ENCODE results near the gene SRPK3.

The SRPK3 gene

DNA sequence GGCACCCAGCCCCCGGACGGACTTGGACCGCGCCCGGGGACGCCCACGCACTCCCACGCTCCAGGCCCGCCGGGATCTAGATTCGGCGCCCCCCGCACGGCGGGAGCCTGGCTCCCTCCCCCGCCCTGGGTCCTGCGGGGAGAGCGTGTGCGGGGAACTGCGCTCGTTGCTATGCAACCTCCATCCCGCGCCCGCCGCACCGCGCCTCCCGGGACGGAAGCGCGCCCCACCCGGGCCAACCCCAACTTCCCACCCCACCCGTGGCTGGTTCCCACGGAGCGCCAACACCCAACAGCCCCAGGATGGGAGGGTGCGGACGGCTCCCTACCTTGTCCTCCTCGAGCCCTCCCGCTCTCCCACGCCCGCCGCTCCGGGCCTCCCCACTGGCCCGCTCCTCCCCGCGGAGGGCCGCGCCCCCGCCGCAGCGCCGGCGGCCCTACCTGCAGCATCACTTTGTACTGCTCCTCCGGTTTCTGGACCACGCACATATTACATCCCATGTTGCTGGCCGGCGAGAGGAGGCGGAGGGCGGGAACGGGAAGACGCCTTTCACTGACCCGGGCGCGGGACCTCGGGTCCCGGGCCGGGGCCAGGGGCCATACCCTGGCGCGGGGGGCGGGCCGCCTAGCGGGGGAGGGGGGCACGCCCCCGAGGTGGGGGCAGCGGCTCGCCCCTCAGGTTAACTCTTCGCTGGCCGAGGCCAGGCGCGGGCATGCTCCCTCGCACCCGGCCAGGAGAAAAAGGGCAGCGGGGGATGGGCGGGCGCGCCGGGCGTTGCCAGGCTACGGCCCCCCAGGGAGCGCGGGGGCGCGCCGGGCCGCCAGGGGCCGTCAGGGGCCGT lies 49.2 kb downstream of the SRPK3 start, which contains the start of gene PDZD4:
Gene PDZD4, minus strand, starts transcription at position 746 of the 841 bp plus-strand sequence. Its CDS starts 246 bp downstream, at position 500.
- no peak for DNase-seq (ENCODE audit: low read depth in 2 of 2, low spot score in 1 of 2)

DNA sequence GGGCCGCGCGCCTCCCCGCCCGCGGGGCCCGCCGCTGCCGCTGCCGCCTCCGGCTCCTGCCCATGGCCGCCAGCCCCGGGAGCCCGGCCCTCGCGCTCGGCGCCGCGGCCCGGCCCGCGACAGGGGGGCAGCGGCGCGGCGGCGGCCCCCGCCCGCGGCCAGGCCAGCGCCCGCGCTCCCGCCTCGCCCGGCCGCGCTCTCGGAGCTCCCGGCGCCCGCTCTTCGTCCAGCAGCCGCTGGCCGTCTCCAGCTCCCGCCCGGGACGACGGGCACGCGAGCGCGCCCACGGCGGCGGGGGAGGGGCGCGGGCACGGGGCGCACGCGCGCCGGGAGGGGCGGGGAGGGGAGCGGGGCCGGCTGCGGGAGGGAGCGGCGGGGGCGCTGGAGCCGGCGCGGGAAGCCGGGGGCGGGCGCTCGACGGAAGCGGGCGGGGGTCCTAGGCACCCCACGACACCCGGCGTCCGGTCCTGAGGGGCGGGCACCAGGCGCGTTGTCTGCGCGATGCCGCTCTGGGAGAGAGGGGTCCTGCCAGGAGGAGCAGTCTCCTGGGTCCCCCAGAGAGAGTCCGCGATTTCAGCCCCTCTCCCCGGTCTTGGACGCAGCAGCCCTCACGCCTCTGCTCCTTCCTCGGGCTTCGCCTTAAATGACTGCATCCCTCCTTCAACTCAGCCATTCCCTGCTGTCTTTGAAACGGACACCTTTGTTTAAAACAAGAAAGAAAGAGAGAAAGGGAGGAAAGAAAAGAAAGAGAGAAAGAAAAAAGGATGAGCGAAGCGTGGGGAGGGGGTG lies 50.0 kb downstream of the SRPK3 start:
- no peak for DNase-seq (ENCODE audit: low read depth in 2 of 2, low spot score in 1 of 2)

DNA sequence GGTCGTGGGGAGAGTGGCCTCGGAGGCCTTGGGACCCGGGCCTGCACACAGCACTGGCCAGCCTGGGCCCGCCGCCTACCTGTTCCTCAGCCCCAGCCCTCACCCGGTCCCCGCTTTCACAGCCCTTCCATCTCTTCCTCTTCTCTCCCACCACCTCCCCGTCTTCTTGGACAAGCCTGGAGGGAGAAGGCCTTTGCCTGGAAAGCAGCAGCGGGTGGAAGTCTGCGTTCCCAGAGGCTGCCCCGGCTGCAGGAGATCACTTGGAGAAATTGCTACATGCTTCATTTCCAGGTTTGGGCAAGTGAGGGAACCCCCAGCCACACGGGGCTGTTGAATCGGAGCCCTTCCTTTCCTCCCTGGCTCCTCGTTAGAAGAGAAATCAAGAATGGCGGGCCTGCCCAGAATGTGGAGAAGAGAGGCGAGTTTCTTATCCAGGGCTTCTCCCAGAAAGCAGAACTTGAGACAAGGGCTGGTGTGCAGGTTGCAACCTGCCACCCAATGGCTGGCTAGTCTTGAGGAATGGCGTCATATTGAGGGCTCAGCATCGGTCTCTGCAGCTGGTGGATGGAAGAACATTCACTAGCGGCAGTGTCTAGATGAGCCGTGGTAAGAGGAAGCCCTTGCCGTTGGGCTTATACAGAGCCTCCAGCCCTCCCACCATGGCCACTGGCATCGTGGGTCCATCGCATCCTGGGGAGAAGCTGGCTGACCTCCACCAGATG lies 50.7 kb downstream of the SRPK3 start:
- DNase-seq (ENCODE audit: low read depth in 2 of 2, low spot score in 1 of 2), result no peak

DNA sequence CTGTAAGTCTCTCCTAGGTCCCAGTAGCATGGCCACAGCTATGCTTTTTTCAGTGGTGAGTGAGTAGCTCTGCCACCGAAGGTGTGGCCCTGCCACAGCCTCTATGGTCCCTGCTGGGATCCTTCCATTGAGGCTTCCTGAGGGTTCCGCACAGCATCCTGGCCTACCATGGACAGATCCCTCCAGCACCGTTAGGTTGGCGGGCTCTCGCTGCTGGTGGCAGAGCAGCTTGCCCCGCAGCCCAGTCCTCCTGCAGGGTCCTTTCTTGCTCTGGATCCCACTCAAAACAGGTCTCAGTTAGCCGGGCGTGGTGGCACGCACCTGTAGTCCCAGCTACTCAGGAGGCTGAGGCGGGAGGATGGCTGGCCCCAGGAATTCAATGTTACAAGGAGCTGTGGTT lies 51.9 kb downstream of the SRPK3 start:
- no peak for DNase-seq (ENCODE audit: low read depth in 2 of 2, low spot score in 1 of 2)
